GM12891 (cell line): ENCODE measurements around the gene PRX.

ENCODE experiments used
- PAX5 ChIP-seq: IDR thresholded peaks from 2 replicates; pipeline ENCODE4 v1.6.1; 2011; ENCODE audit warnings: low read length, moderate library complexity, mild to moderate bottlenecking; ENCODE audit not compliant: insufficient read depth, severe bottlenecking
- POLR2A ChIP-seq: IDR thresholded peaks from 2 replicates; pipeline ENCODE4 v1.6.1; 2011; ENCODE audit warnings: low read depth, low read length, control low read depth
- POLR2AphosphoS5 ChIP-seq: IDR thresholded peaks from 2 replicates; pipeline ENCODE4 v1.6.1; 2011; ENCODE audit warnings: low read depth, low read length, control low read depth

GRCh38 chr19:40365010-40365409 is 48.2 kb downstream of the PRX start:
- TF ChIP-seq POLR2A, result no peak
- no peak for TF ChIP-seq PAX5
- no peak for TF ChIP-seq POLR2AphosphoS5
